SK-N-SH (cell line): ENCODE data around the gene GLIS2. TPM values are rescaled to one million over a fixed set of nuclear protein-coding genes. Genes with fewer than 3 reads are reported as not detected.

Experiments
- CTCF ChIA-PET: fragments of 300-600, 350-600 bp; formaldehyde crosslinking; extraction: SDS; loops from one replicate; lab custom pipeline; 2021; lab: Yijun Ruan, JAX
- POLR2A ChIA-PET: fragments of 350-600 bp; sonication (Branson Sonifier 250); formaldehyde crosslinking; extraction: SDS; loops from one replicate; lab custom pipeline; 2020; ENCODE audit warnings: antibody characterized with exemption, inconsistent platforms; lab: Yijun Ruan, JAX
- DNase-seq: peaks from one replicate; pipeline ENCODE4 v3.0.0; 2012
- H2AFZ ChIP-seq: fragments of 200-600 bp; sonication (generic); 2 replicates; pipeline ENCODE4 v1.8.1; 2016; ENCODE audit warnings: antibody characterized with exemption, mild to moderate bottlenecking, low read depth
- H3F3A ChIP-seq: fragments of 200-600 bp; sonication (generic); replicated peaks from 2 replicates; pipeline ENCODE3; 2016; ENCODE audit warnings: antibody characterized with exemption, mild to moderate bottlenecking; ENCODE audit not compliant: insufficient read depth
- H3K27ac ChIP-seq, 2 experiments: fragments of 200-500 bp in 1 of 2; fragments of 200-600 bp in 1 of 2; sonication (Bioruptor generic) in 1 of 2; sonication (generic), shearing (Covaris generic) in 1 of 2; 2 replicates each; pipeline versions ENCODE4 v1.5.1 to v1.6.1; 2014 to 2016; ENCODE audit warnings: low read depth in 2 of 2, inconsistent platforms in 1 of 2, low read length in 1 of 2, mild to moderate bottlenecking in 1 of 2, mixed read lengths in 1 of 2
- H3K27me3 ChIP-seq: fragments of 200-600 bp; sonication (generic), shearing (Covaris generic); 2 replicates; pipeline ENCODE4 v1.6.1; 2016; ENCODE audit warnings: mixed run types; ENCODE audit not compliant: insufficient read depth
- H3K36me3 ChIP-seq, 2 experiments: fragments of 200-500 bp in 1 of 2; fragments of 200-600 bp in 1 of 2; sonication (Bioruptor generic) in 1 of 2; sonication (generic) in 1 of 2; replicated peaks in 1 of 2; 2 replicates each; pipeline versions ENCODE3 to v1.5.1; 2014 to 2016; ENCODE audit warnings: low read length in 1 of 2, mild to moderate bottlenecking in 1 of 2; ENCODE audit not compliant: insufficient read depth in 2 of 2, control insufficient read depth in 1 of 2
- H3K4me1 ChIP-seq, 2 experiments: fragments of 200-500 bp in 1 of 2; fragments of 200-600 bp in 1 of 2; sonication (Bioruptor generic) in 1 of 2; sonication (generic), shearing (Covaris generic) in 1 of 2; 2 replicates each; pipeline versions ENCODE4 v1.5.1 to v1.6.1; 2014 to 2016; ENCODE audit warnings: low read depth in 1 of 2, low read length in 1 of 2, mixed run types in 1 of 2; ENCODE audit not compliant: insufficient read depth in 2 of 2, control insufficient read depth in 1 of 2
- H3K4me2 ChIP-seq: fragments of 200-600 bp; sonication (generic), shearing (Covaris generic); 2 replicates; pipeline ENCODE4 v1.6.1; 2017; ENCODE audit warnings: mixed run types
- H3K4me3 ChIP-seq, 2 experiments: fragments of 200-500 bp in 1 of 2; fragments of 200-600 bp in 1 of 2; sonication (Bioruptor generic) in 1 of 2; sonication (generic), shearing (Covaris generic) in 1 of 2; 2 replicates each; pipeline versions ENCODE4 v1.5.1 to v1.8.1; 2014 to 2016; ENCODE audit warnings: low read depth in 2 of 2, inconsistent platforms in 1 of 2, low read length in 1 of 2, mild to moderate bottlenecking in 1 of 2, mixed read lengths in 1 of 2, moderate library complexity in 1 of 2
- H3K79me2 ChIP-seq: fragments of 200-600 bp; sonication (generic); 2 replicates; pipeline ENCODE4 v1.8.1; 2017; ENCODE audit warnings: mild to moderate bottlenecking; ENCODE audit not compliant: insufficient read depth
- H3K9ac ChIP-seq: fragments of 200-600 bp; sonication (generic); 2 replicates; pipeline ENCODE4 v1.6.1; 2017; ENCODE audit warnings: mixed run types
- H3K9me2 ChIP-seq: fragments of 200-600 bp; sonication (generic); 2 replicates; pipeline ENCODE4 v1.6.1; 2017; ENCODE audit warnings: mixed run types
- H3K9me3 ChIP-seq: fragments of 200-600 bp; sonication (generic); 2 replicates; pipeline ENCODE4 v1.6.1; 2017; ENCODE audit warnings: mixed run types, mild to moderate bottlenecking, moderate library complexity
- H4K20me1 ChIP-seq: fragments of 200-600 bp; sonication (generic); 2 replicates; pipeline ENCODE4 v1.6.1; 2017; ENCODE audit warnings: mild to moderate bottlenecking, mixed run types; ENCODE audit not compliant: insufficient read depth
- CHD2 ChIP-seq: fragments of 150-350 bp; IDR thresholded peaks from 2 replicates; pipeline ENCODE4 v1.6.1; 2018; ENCODE audit warnings: low read length; ENCODE audit not compliant: partially characterized antibody
- ELF1 ChIP-seq: IDR thresholded peaks from 2 replicates; pipeline ENCODE4 v1.4.0; 2012
- FOXJ3 ChIP-seq: sonication (generic); formaldehyde crosslinking; IDR thresholded peaks from 2 replicates; pipeline ENCODE4 v1.5.1; 2020; ENCODE audit warnings: mild to moderate bottlenecking, missing genetic modification reagents
- FOXM1 ChIP-seq: IDR thresholded peaks from 2 replicates; pipeline ENCODE4 v1.4.0; 2012; ENCODE audit warnings: low read depth, mild to moderate bottlenecking
- GATA2 ChIP-seq: sonication (generic); formaldehyde crosslinking; IDR thresholded peaks from 2 replicates; pipeline ENCODE4 v1.5.0; 2020; ENCODE audit warnings: mild to moderate bottlenecking, missing genetic modification reagents
- MEF2A ChIP-seq: IDR thresholded peaks from 2 replicates; pipeline ENCODE4 v1.4.0; 2012; ENCODE audit warnings: low read depth, borderline replicate concordance
- MXI1 ChIP-seq: IDR thresholded peaks from 2 replicates; pipeline ENCODE4 v1.6.1; 2012; ENCODE audit warnings: mild to moderate bottlenecking, low read depth, low read length, improper control_type of control experiment
- NFIC ChIP-seq: IDR thresholded peaks from 2 replicates; pipeline ENCODE4 v1.4.0; 2012; ENCODE audit warnings: borderline replicate concordance
- POLR2AphosphoS5 ChIP-seq: IDR thresholded peaks from 2 replicates; pipeline ENCODE4 v1.6.1; 2012; ENCODE audit warnings: low read depth, low read length
- RAD21 ChIP-seq: IDR thresholded peaks from 2 replicates; pipeline ENCODE4 v1.6.1; 2012; ENCODE audit warnings: mild to moderate bottlenecking, low read length
- RCOR1 ChIP-seq: fragments of 150-350 bp; IDR thresholded peaks from 2 replicates; pipeline ENCODE4 v1.6.1; 2017; ENCODE audit warnings: antibody characterized with exemption, low read length
- RFX5 ChIP-seq: IDR thresholded peaks from 2 replicates; pipeline ENCODE4 v1.6.1; 2012; ENCODE audit warnings: mild to moderate bottlenecking, improper control_type of control experiment, low read length
- RXRA ChIP-seq: IDR thresholded peaks from 2 replicates; pipeline ENCODE4 v1.4.0; 2012; ENCODE audit warnings: low read depth, mild to moderate bottlenecking, borderline replicate concordance
- SIN3A ChIP-seq: IDR thresholded peaks from 2 replicates; pipeline ENCODE4 v1.6.1; 2012; ENCODE audit warnings: low read depth, mild to moderate bottlenecking, low read length, moderate library complexity, borderline replicate concordance
- SMC3 ChIP-seq: IDR thresholded peaks from 2 replicates; pipeline ENCODE4 v1.6.1; 2012; ENCODE audit warnings: low read depth, low read length, improper control_type of control experiment
- TAF1 ChIP-seq: IDR thresholded peaks from 2 replicates; pipeline ENCODE4 v1.6.1; 2012; ENCODE audit warnings: low read depth, mild to moderate bottlenecking, low read length, moderate library complexity, borderline replicate concordance
- TCF12 ChIP-seq: IDR thresholded peaks from 2 replicates; pipeline ENCODE4 v1.4.0; 2012
- TEAD4 ChIP-seq: IDR thresholded peaks from 2 replicates; pipeline ENCODE4 v1.4.0; 2012; ENCODE audit warnings: mild to moderate bottlenecking, borderline replicate concordance; ENCODE audit not compliant: insufficient read depth
- YY1 ChIP-seq: IDR thresholded peaks from 2 replicates; pipeline ENCODE4 v1.4.0; 2012; ENCODE audit warnings: low read depth, mild to moderate bottlenecking
- WGBS: methylation state at CpG from one replicate; pipeline ENCODE4 v1.1.6; 2017; ENCODE audit warnings: low lambda C conversion rate; 5-methylcytosine and 5-hydroxymethylcytosine counted together
- polyA plus RNA-seq, 3 experiments: library from polyadenylated mRNA; depleted of rRNA; stranded (reverse); fragments of >200 nt; gene quantifications; 2 replicates each; pipeline ENCODE4 v1.2.3, GENCODE V29; 2012
- TF ChIP-seq, protein P1 (sequence below): IDR thresholded peaks from 2 replicates; pipeline ENCODE4 v1.4.0; 2012; ENCODE audit warnings: low read depth, borderline replicate concordance
- TF ChIP-seq, protein P2 (sequence below): IDR thresholded peaks from 2 replicates; pipeline ENCODE4; 2012
- TF ChIP-seq, protein P3 (sequence below): fragments of 200-600 bp; sonication (generic); IDR thresholded peaks from 2 replicates; pipeline ENCODE4 v1.6.1; 2017; ENCODE audit warnings: antibody characterized with exemption, mild to moderate bottlenecking, moderate library complexity
- TF ChIP-seq, protein P4 (sequence below): IDR thresholded peaks from 2 replicates; pipeline ENCODE4 v1.4.0; 2012; ENCODE audit warnings: low read depth, borderline replicate concordance
- TF ChIP-seq, protein P5 (sequence below): fragments of 150-350 bp; IDR thresholded peaks from 2 replicates; pipeline ENCODE4 v1.6.1; 2017; ENCODE audit warnings: antibody characterized with exemption, low read length, low read depth, borderline replicate concordance
- TF ChIP-seq, protein P6 (sequence below): IDR thresholded peaks from 2 replicates; pipeline ENCODE4 v1.4.0; 2012; ENCODE audit warnings: low read depth

Gene GLIS2
- polyA plus RNA-seq, 1 of the 3 experiments (the other 2 are of a cell fraction): 6.5 TPM

DNA sequence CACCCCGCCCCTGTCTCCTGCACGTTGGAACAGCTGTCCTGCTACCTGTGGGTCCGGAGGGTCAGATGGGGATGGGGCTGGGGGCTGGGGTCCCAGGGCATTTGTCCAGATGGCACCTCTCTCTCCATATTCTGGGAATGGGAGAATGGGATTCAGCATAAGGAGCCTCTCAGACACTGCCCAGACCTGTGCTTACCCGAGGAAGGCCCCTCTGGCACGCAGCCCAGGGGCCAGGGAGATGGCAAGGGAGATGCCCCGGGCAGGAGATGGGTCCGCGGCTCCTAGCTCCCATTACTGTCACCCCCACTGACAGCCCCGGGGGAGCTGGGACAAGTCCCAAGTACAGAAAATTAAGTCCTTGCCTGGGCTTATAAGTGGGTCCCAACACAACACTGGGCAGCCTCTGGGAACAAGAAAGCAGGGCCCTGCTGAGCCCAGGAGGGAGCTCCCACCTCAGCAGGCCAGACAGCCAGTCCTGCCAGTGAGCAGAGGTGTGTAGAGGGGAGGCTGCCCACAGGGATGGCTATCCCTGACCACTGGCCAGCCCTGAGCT is 57.6 kb downstream of the GLIS2 start:
- ChIA-PET CTCF (interaction anchor here (0.9 to 32.1 kb wide), 8 partner anchors 8 to 120 kb away, joined by 4 to 558 read pairs (median 7); no protein-coding TSS in a partner anchor), POLR2A (interaction anchor here (0.6 to 3.4 kb wide), 8 partner anchors 8 to 117 kb away, joined by 3 to 28 read pairs (median 4); no protein-coding TSS in a partner anchor)
- Histone ChIP-seq H3K27ac (peak overlapping the region; percentile 83), H3K36me3 (peaks cover 0 to 4% of the 10 kb centered on the region in 2 experiments), H4K20me1 (peaks cover 40% of the 10 kb centered on the region), H3K27me3 (no peaks in the 10 kb centered on the region), H3F3A (peaks cover 20% of the 10 kb centered on the region), H3K4me3 (peak overlapping the region; percentile 77 to 92), H2AFZ (no peak overlapping the region), H3K4me1 (peaks cover 48 to 82% of the 10 kb centered on the region in 2 experiments), H3K9me3 (no peaks in the 10 kb centered on the region), H3K9me2 (no peaks in the 10 kb centered on the region), H3K79me2 (peaks cover 61% of the 10 kb centered on the region), H3K9ac (peak overlapping the region; percentile 64), H3K4me2 (peak overlapping the region; percentile 91)
- 0% methylated on average over 5 of the region's 9 CpGs for WGBS
- DNase-seq: peak; percentile 77
- no peak for TF ChIP-seq SIN3A
- no peak for TF ChIP-seq CHD2
- TF ChIP-seq, protein P1, sequence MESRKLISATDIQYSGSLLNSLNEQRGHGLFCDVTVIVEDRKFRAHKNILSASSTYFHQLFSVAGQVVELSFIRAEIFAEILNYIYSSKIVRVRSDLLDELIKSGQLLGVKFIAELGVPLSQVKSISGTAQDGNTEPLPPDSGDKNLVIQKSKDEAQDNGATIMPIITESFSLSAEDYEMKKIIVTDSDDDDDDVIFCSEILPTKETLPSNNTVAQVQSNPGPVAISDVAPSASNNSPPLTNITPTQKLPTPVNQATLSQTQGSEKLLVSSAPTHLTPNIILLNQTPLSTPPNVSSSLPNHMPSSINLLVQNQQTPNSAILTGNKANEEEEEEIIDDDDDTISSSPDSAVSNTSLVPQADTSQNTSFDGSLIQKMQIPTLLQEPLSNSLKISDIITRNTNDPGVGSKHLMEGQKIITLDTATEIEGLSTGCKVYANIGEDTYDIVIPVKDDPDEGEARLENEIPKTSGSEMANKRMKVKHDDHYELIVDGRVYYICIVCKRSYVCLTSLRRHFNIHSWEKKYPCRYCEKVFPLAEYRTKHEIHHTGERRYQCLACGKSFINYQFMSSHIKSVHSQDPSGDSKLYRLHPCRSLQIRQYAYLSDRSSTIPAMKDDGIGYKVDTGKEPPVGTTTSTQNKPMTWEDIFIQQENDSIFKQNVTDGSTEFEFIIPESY: no peak
- TF ChIP-seq, protein P2, sequence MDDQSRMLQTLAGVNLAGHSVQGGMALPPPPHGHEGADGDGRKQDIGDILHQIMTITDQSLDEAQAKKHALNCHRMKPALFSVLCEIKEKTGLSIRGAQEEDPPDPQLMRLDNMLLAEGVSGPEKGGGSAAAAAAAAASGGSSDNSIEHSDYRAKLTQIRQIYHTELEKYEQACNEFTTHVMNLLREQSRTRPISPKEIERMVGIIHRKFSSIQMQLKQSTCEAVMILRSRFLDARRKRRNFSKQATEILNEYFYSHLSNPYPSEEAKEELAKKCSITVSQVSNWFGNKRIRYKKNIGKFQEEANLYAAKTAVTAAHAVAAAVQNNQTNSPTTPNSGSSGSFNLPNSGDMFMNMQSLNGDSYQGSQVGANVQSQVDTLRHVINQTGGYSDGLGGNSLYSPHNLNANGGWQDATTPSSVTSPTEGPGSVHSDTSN: no peak
- TF ChIP-seq MXI1: no peak
- no peak for TF ChIP-seq ELF1
- TF ChIP-seq, protein P3, sequence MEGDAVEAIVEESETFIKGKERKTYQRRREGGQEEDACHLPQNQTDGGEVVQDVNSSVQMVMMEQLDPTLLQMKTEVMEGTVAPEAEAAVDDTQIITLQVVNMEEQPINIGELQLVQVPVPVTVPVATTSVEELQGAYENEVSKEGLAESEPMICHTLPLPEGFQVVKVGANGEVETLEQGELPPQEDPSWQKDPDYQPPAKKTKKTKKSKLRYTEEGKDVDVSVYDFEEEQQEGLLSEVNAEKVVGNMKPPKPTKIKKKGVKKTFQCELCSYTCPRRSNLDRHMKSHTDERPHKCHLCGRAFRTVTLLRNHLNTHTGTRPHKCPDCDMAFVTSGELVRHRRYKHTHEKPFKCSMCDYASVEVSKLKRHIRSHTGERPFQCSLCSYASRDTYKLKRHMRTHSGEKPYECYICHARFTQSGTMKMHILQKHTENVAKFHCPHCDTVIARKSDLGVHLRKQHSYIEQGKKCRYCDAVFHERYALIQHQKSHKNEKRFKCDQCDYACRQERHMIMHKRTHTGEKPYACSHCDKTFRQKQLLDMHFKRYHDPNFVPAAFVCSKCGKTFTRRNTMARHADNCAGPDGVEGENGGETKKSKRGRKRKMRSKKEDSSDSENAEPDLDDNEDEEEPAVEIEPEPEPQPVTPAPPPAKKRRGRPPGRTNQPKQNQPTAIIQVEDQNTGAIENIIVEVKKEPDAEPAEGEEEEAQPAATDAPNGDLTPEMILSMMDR: no peak
- TF ChIP-seq TAF1: no peak
- peak; percentile 2; the same call in 1 of the 2 replicates for TF ChIP-seq TCF12
- no peak for TF ChIP-seq POLR2AphosphoS5
- no peak for TF ChIP-seq RCOR1
- peak; percentile 65; the same call in 1 of the 2 replicates for TF ChIP-seq RXRA
- no peak for TF ChIP-seq RFX5
- TF ChIP-seq, protein P4, sequence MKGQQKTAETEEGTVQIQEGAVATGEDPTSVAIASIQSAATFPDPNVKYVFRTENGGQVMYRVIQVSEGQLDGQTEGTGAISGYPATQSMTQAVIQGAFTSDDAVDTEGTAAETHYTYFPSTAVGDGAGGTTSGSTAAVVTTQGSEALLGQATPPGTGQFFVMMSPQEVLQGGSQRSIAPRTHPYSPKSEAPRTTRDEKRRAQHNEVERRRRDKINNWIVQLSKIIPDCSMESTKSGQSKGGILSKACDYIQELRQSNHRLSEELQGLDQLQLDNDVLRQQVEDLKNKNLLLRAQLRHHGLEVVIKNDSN: no peak
- TF ChIP-seq, protein P5, sequence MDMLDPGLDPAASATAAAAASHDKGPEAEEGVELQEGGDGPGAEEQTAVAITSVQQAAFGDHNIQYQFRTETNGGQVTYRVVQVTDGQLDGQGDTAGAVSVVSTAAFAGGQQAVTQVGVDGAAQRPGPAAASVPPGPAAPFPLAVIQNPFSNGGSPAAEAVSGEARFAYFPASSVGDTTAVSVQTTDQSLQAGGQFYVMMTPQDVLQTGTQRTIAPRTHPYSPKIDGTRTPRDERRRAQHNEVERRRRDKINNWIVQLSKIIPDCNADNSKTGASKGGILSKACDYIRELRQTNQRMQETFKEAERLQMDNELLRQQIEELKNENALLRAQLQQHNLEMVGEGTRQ: no peak
- no peak for TF ChIP-seq FOXM1
- TF ChIP-seq YY1: no peak
- TF ChIP-seq MEF2A: no peak
- TF ChIP-seq, protein P6, sequence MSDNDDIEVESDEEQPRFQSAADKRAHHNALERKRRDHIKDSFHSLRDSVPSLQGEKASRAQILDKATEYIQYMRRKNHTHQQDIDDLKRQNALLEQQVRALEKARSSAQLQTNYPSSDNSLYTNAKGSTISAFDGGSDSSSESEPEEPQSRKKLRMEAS: no peak
- TF ChIP-seq NFIC: peak; percentile 55
- no peak for TF ChIP-seq TEAD4
- TF ChIP-seq SMC3: no peak
- TF ChIP-seq GATA2 (CRISPR knock-in tag): no peak; the same call in 1 of the 2 replicates
- TF ChIP-seq FOXJ3: no peak
- no peak for TF ChIP-seq RAD21
